ENCODE data around the gene BTNL2.

- TF ChIP-seq POLR2AphosphoS5 (IDR thresholded peaks at IDR 0.05; ENCODE audit: low read depth) (no peak), CTCF (IDR thresholded peaks at IDR 0.05; ENCODE audit: insufficient read depth, low read length) (no peak)
These were observed 31.0 kb downstream of the BTNL2 start for GRCh38 chr6:32375739-32376529.
